Measurements from ENCODE around the gene KRTAP5-4.

Gene KRTAP5-4

DNA sequence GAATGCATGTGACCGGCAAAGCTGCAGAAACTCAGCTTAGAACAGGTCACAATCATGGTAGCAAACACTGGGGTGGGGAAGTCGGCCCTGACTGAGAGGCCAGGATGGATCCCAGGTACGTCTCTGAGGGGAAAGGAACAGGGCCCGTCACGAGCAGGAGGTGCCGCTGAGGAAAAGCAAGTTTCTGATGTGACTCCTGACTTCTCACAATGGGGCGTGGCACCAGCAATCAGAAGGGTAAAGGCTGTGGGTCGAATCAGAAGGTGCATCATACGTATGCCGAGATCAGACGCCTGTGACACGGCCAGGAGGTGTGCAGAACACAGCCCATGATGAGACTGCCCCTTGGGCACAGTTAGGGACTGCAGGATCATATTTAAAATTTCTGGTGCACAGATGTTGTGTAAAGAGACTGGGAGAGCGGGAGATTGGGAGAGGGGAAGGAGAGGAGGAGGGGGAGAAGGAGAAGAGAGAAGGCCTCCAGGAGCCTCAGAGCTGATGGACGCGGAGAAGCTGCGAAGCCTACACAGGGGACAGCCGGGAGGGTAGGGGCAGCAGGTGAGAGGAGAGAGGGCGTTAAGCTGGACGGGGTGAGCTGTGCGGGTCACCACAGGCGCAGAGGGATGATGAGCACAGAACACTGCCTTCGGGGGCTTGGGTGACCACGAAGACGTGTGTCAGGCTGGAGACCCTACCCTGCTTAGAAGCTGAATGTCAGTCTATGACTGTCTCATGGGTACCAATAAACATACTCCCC lies 38.4 kb upstream of the KRTAP5-4 start:
- Histone ChIP-seq H3K4me2 (ENCODE audit: low read depth, low read length) (no peak overlapping the region), H4K20me1 (ENCODE audit: insufficient read depth, low read length) (no peaks in the 10 kb centered on the region), H3K27ac (ENCODE audit: low read length) (no peak overlapping the region), H3K4me3 (ENCODE audit: low read length) (no peak overlapping the region), H3K9me2 (replicated peaks; ENCODE audit: insufficient read depth, low read length) (no peaks in the 10 kb centered on the region), H3F3A (ENCODE audit: insufficient read depth, low read length) (no peaks in the 10 kb centered on the region), H3K9me3 (replicated peaks; ENCODE audit: insufficient read depth, low read length) (no peaks in the 10 kb centered on the region), H3K4me1 (ENCODE audit: low read length) (no peaks in the 10 kb centered on the region), H3K9ac (ENCODE audit: low read length) (no peak overlapping the region), H3K27me3 (replicated peaks; ENCODE audit: insufficient read depth, low read length) (peaks cover 68% of the 10 kb centered on the region), H3K79me2 (ENCODE audit: low read length) (no peaks in the 10 kb centered on the region), H2AFZ (ENCODE audit: low read length) (no peak overlapping the region), H3K36me3 (replicated peaks; ENCODE audit: insufficient read depth, low read length) (no peaks in the 10 kb centered on the region)
- TF ChIP-seq EZH2 (optimal IDR thresholded peaks at IDR 0.05; ENCODE audit: low read depth, low read length): no peak
- TF ChIP-seq, protein P1, sequence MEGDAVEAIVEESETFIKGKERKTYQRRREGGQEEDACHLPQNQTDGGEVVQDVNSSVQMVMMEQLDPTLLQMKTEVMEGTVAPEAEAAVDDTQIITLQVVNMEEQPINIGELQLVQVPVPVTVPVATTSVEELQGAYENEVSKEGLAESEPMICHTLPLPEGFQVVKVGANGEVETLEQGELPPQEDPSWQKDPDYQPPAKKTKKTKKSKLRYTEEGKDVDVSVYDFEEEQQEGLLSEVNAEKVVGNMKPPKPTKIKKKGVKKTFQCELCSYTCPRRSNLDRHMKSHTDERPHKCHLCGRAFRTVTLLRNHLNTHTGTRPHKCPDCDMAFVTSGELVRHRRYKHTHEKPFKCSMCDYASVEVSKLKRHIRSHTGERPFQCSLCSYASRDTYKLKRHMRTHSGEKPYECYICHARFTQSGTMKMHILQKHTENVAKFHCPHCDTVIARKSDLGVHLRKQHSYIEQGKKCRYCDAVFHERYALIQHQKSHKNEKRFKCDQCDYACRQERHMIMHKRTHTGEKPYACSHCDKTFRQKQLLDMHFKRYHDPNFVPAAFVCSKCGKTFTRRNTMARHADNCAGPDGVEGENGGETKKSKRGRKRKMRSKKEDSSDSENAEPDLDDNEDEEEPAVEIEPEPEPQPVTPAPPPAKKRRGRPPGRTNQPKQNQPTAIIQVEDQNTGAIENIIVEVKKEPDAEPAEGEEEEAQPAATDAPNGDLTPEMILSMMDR (IDR thresholded peaks at IDR 0.05; ENCODE audit: low read length): no peak
- no peak for TF ChIP-seq EZH2phosphoT487 (IDR thresholded peaks at IDR 0.05; ENCODE audit: low read length)
- DNase-seq: no peak

DNA sequence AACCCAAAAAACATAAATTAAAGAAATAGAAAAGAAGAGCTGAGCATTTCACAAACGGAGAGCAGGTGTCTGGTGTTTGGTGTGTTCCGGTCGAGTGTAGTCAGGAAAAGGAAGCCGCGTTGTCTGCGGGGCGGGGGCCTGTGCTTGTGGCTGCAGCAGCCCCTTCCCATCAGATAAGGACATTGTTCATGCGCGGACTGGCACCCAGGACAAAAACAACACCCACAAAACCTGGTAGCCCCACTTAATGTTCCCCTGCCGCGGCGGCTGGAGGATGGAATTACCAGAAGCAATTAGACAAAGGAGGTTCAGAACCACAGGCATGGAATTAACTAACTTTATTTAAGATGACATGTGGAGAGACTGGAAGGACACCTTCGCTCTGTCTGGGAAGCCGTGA lies 37.6 kb upstream of the KRTAP5-4 start:
- TF ChIP-seq, protein P1 (IDR thresholded peaks at IDR 0.05; ENCODE audit: low read length): no peak
- TF ChIP-seq EZH2phosphoT487 (IDR thresholded peaks at IDR 0.05; ENCODE audit: low read length): no peak
- no peak for TF ChIP-seq EZH2 (optimal IDR thresholded peaks at IDR 0.05; ENCODE audit: low read depth, low read length)
- no peak for DNase-seq
- no peaks in the 10 kb centered on the region for H3K4me1 ChIP-seq (ENCODE audit: low read length)

DNA sequence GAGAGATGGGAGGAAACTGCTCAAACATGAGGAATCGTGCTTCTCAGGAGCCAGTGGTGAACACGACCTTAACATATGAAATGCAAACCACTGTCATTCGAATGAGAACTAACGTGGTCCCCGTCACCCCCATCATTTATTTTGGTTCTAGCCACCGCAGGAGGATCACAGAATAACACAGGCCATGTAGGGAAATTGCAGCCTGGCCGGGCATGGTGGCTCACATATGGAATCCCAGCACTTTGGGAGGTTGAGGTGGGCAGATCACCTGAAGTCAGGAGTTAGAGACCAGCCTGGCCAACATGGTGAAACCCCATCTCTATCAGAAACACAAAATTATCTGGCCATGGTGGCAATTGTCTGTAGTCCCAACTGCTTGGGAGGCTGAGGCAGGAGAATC lies 34.7 kb upstream of the KRTAP5-4 start:
- Histone ChIP-seq H4K20me1 (ENCODE audit: insufficient read depth, low read length) (no peaks in the 10 kb centered on the region), H3F3A (ENCODE audit: insufficient read depth, low read length) (no peaks in the 10 kb centered on the region), H3K79me2 (ENCODE audit: low read length) (no peaks in the 10 kb centered on the region), H3K9me2 (replicated peaks; ENCODE audit: insufficient read depth, low read length) (no peaks in the 10 kb centered on the region), H3K9ac (ENCODE audit: low read length) (no peak overlapping the region), H3K4me2 (ENCODE audit: low read depth, low read length) (no peak overlapping the region), H3K4me1 (ENCODE audit: low read length) (no peaks in the 10 kb centered on the region), H3K4me3 (ENCODE audit: low read length) (no peak overlapping the region), H3K27me3 (replicated peaks; ENCODE audit: insufficient read depth, low read length) (peaks cover 91% of the 10 kb centered on the region), H3K36me3 (replicated peaks; ENCODE audit: insufficient read depth, low read length) (no peaks in the 10 kb centered on the region), H3K27ac (ENCODE audit: low read length) (no peak overlapping the region), H2AFZ (ENCODE audit: low read length) (no peak overlapping the region), H3K9me3 (replicated peaks; ENCODE audit: insufficient read depth, low read length) (no peaks in the 10 kb centered on the region)
- TF ChIP-seq, protein P1 (IDR thresholded peaks at IDR 0.05; ENCODE audit: low read length): no peak
- no peak for TF ChIP-seq EZH2phosphoT487 (IDR thresholded peaks at IDR 0.05; ENCODE audit: low read length)
- no peak for TF ChIP-seq EZH2 (optimal IDR thresholded peaks at IDR 0.05; ENCODE audit: low read depth, low read length)
- no peak for DNase-seq

More for the DNA sequence above, 37.6 kb upstream of the KRTAP5-4 start:
- no peak overlapping the region for H3K9ac ChIP-seq (ENCODE audit: low read length)
- H3K9me2 ChIP-seq (replicated peaks; ENCODE audit: insufficient read depth, low read length): no peaks in the 10 kb centered on the region
- no peaks in the 10 kb centered on the region for H3F3A ChIP-seq (ENCODE audit: insufficient read depth, low read length)
- H3K27me3 ChIP-seq (replicated peaks; ENCODE audit: insufficient read depth, low read length): peaks cover 76% of the 10 kb centered on the region
- no peaks in the 10 kb centered on the region for H4K20me1 ChIP-seq (ENCODE audit: insufficient read depth, low read length)
- H2AFZ ChIP-seq (ENCODE audit: low read length): no peak overlapping the region
- H3K36me3 ChIP-seq (replicated peaks; ENCODE audit: insufficient read depth, low read length): no peaks in the 10 kb centered on the region
- no peak overlapping the region for H3K4me2 ChIP-seq (ENCODE audit: low read depth, low read length)
- H3K79me2 ChIP-seq (ENCODE audit: low read length): no peaks in the 10 kb centered on the region
- no peak overlapping the region for H3K27ac ChIP-seq (ENCODE audit: low read length)
- no peak overlapping the region for H3K4me3 ChIP-seq (ENCODE audit: low read length)
- H3K9me3 ChIP-seq (replicated peaks; ENCODE audit: insufficient read depth, low read length): no peaks in the 10 kb centered on the region
